Measurements from ENCODE around the gene PFDN5.

- TF ChIP-seq CTCF (conservative IDR thresholded peaks at IDR 0.05; ENCODE audit: low read depth, low read length) (no peak), EZH2 (IDR thresholded peaks at IDR 0.05; ENCODE audit: low read length, unreplicated experiment) (no peak), EZH2phosphoT487 (IDR thresholded peaks at IDR 0.05; ENCODE audit: borderline replicate concordance, low read length) (no peak)
Observed at GRCh38 chr12:53253298-53253697, 42.0 kb upstream of the PFDN5 start.

All from PC-3 (cell line).